CD8-positive, alpha-beta memory T cell (primary cell): Measurements from ENCODE around the gene OR2A12. TPM values are rescaled to one million over a fixed set of nuclear protein-coding genes. Genes with fewer than 3 reads are reported as not detected.
"Not testable (repeated sequence)": the region's sequence is repeated elsewhere in the genome, so short reads cannot be mapped to it uniquely, and the experiment has no call there.

Experiments used
- CTCF ChIA-PET: fragments of 350-600 bp; sonication (Branson Sonifier 250); formaldehyde crosslinking; loops from one replicate; lab custom pipeline; 2021; ENCODE audit warnings: antibody characterized with exemption; lab: Charles Lee
- POLR2A ChIA-PET: fragments of 350-600 bp; sonication (Branson Sonifier 250); formaldehyde crosslinking; loops from one replicate; lab custom pipeline; 2021; ENCODE audit warnings: antibody characterized with exemption; lab: Charles Lee
- DNase-seq, 5 donors: peaks; one replicate each; pipeline versions ENCODE4 v3.0.0 to v3.0.0-alpha.2; 2020 to 2022; ENCODE audit warnings: mixed read lengths in 1 of 5
- H3K27ac ChIP-seq: one replicate; pipeline ENCODE4 v1.7.0; 2013; ENCODE audit warnings: low read depth, mild to moderate bottlenecking, low read length, moderate library complexity
- H3K27me3 ChIP-seq: 2 replicates; pipeline ENCODE4 v1.7.0; 2013; ENCODE audit warnings: low read length, mild to moderate bottlenecking; ENCODE audit not compliant: insufficient read depth, poor library complexity, severe bottlenecking
- H3K36me3 ChIP-seq: 2 replicates; pipeline ENCODE4 v1.7.0; 2013; ENCODE audit warnings: mild to moderate bottlenecking, low read length, moderate library complexity; ENCODE audit not compliant: insufficient read depth
- H3K4me1 ChIP-seq: 2 replicates; pipeline ENCODE4 v1.7.0; 2013; ENCODE audit warnings: mild to moderate bottlenecking, low read length, moderate library complexity; ENCODE audit not compliant: insufficient read depth
- H3K4me3 ChIP-seq: 2 replicates; pipeline ENCODE4 v1.7.0; 2013; ENCODE audit warnings: mild to moderate bottlenecking, low read length
- H3K9me3 ChIP-seq: 2 replicates; pipeline ENCODE4 v1.7.0; 2013; ENCODE audit warnings: mild to moderate bottlenecking, low read length
- H3K27ac Mint-ChIP-seq, 8 donors: one replicate each; pipeline ENCODE4 v1.8.0; 2020 to 2021; ENCODE audit warnings: mixed read lengths in 8 of 8, mild to moderate bottlenecking in 6 of 8, inconsistent platforms in 3 of 8, moderate library complexity in 3 of 8
- H3K27me3 Mint-ChIP-seq, 2 donors: one replicate each; pipeline ENCODE4 v1.8.0; 2020 to 2021; ENCODE audit warnings: mixed read lengths in 2 of 2, mild to moderate bottlenecking in 1 of 2, moderate library complexity in 1 of 2
- H3K36me3 Mint-ChIP-seq, 3 donors: one replicate each; pipeline ENCODE4 v1.8.0; 2020 to 2021; ENCODE audit warnings: mixed read lengths in 3 of 3, inconsistent platforms in 1 of 3, mild to moderate bottlenecking in 1 of 3
- H3K4me1 Mint-ChIP-seq, 3 donors: one replicate each; pipeline ENCODE4 v1.8.0; 2020 to 2021; ENCODE audit warnings: mixed read lengths in 3 of 3, inconsistent platforms in 1 of 3, mild to moderate bottlenecking in 1 of 3
- H3K4me3 Mint-ChIP-seq, 7 donors: one replicate each; pipeline ENCODE4 v1.8.0; 2020 to 2021; ENCODE audit warnings: mixed read lengths in 7 of 7, mild to moderate bottlenecking in 6 of 7, moderate library complexity in 4 of 7, inconsistent platforms in 2 of 7
- H3K9me3 Mint-ChIP-seq, 5 donors: one replicate each; pipeline ENCODE4 v1.8.0; 2020 to 2022; ENCODE audit warnings: mixed read lengths in 5 of 5, mild to moderate bottlenecking in 3 of 5, moderate library complexity in 2 of 5, inconsistent platforms in 1 of 5
- polyA plus RNA-seq: library from polyadenylated mRNA; unstranded; fragments of 300-500 nt; fragmentation: Illumina TruSeq; gene quantifications from one replicate; pipeline ENCODE4 v1.2.3, GENCODE V29; 2021
- total RNA-seq, 2 experiments: library from RNA; stranded (reverse); gene quantifications; one replicate each; pipeline ENCODE4 v1.2.3, GENCODE V29; 2021

Gene OR2A12
- total and polyA plus RNA-seq, 3 experiments from 2014 or later, result not detected

GRCh38 chr7:144122876-144123275, 36.8 kb downstream of the OR2A12 start, which contains the start of gene OR2A14:
Gene OR2A14 (plus strand): TSS chr7:144123176. CDS start chr7:144129113, 5,937 bp downstream.
- Mint-ChIP-seq H3K27me3 (peaks cover 6 to 7% of the 10 kb centered on the region in 2 donors), H3K4me1 (no peaks in the 10 kb centered on the region), H3K27ac (peak within 1 kb of the TSS in 1 of 8 donors; percentile 11), H3K9me3 (peaks cover 0 to 4% (median 2%) of the 10 kb centered on the region in 5 donors), H3K4me3 (no peak within 1 kb of the TSS), H3K36me3 (no peaks in the 10 kb centered on the region)
- POLR2A ChIA-PET, result no interaction called here
- no peaks in the 10 kb centered on the region for H3K36me3 ChIP-seq
- H3K4me1 ChIP-seq, result no peaks in the 10 kb centered on the region
- no peak within 1 kb of the TSS for H3K27ac ChIP-seq
- H3K27me3 ChIP-seq, result no peaks in the 10 kb centered on the region
- no peaks in the 10 kb centered on the region for H3K9me3 ChIP-seq
- no peak for DNase-seq
- CTCF ChIA-PET, result no interaction called here
- no peak within 1 kb of the TSS for H3K4me3 ChIP-seq

- ChIA-PET POLR2A (no interaction called here), CTCF (interaction anchor here (0.6 to 1.6 kb wide), 13 partner anchors 12 to 637 kb away, joined by 3 to 13 read pairs (median 3); partner anchors contain the start of gene TCAF1)
- Histone ChIP-seq H3K27ac (no peak overlapping the region), H3K36me3 (no peaks in the 10 kb centered on the region), H3K4me3 (no peak overlapping the region), H3K4me1 (no peaks in the 10 kb centered on the region), H3K9me3 (no peaks in the 10 kb centered on the region), H3K27me3 (no peaks in the 10 kb centered on the region)
- Mint-ChIP-seq H3K9me3 (no peaks in the 10 kb centered on the region), H3K4me3 (no peak overlapping the region), H3K27ac (no peak overlapping the region), H3K36me3 (no peaks in the 10 kb centered on the region), H3K4me1 (no peaks in the 10 kb centered on the region), H3K27me3 (peaks cover 3 to 5% of the 10 kb centered on the region in 2 donors)
- peak; percentile 64 to 87 (median 76) for DNase-seq
These were observed 41.7 kb downstream of the OR2A12 start for GRCh38 chr7:144127714-144128334.

GRCh38 chr7:144129601-144130000, 43.5 kb downstream of the OR2A12 start:
- H3K4me1 Mint-ChIP-seq, H3K36me3 Mint-ChIP-seq, H3K9me3 Mint-ChIP-seq, CTCF ChIA-PET, H3K4me1 ChIP-seq, H3K4me3 ChIP-seq, H3K36me3 ChIP-seq, POLR2A ChIA-PET, H3K9me3 ChIP-seq, DNase-seq, H3K27me3 ChIP-seq, H3K27ac Mint-ChIP-seq, H3K4me3 Mint-ChIP-seq, H3K27ac ChIP-seq, H3K27me3 Mint-ChIP-seq: not testable (repeated sequence)

- Histone ChIP-seq H3K4me1 (no peaks in the 10 kb centered on the region), H3K9me3 (no peaks in the 10 kb centered on the region), H3K27me3 (no peaks in the 10 kb centered on the region), H3K36me3 (no peaks in the 10 kb centered on the region), H3K4me3 (no peak overlapping the region), H3K27ac (no peak overlapping the region)
- ChIA-PET CTCF (no interaction called here), POLR2A (no interaction called here)
- H3K4me3 Mint-ChIP-seq, result no peak overlapping the region
- DNase-seq, result no peak
- H3K27ac Mint-ChIP-seq, result no peak overlapping the region
- no peaks in the 10 kb centered on the region for H3K36me3 Mint-ChIP-seq
- H3K4me1 Mint-ChIP-seq, result no peaks in the 10 kb centered on the region
- no peaks in the 10 kb centered on the region for H3K9me3 Mint-ChIP-seq
- H3K27me3 Mint-ChIP-seq, result peaks cover 3 to 10% of the 10 kb centered on the region in 2 donors
These were observed 44.7 kb downstream of the OR2A12 start for GRCh38 chr7:144130730-144131129.

- Histone ChIP-seq H3K27ac (no peak overlapping the region), H3K27me3 (no peaks in the 10 kb centered on the region), H3K9me3 (no peaks in the 10 kb centered on the region), H3K4me3 (no peak overlapping the region), H3K36me3 (no peaks in the 10 kb centered on the region), H3K4me1 (no peaks in the 10 kb centered on the region)
- CTCF ChIA-PET, result no interaction called here
- H3K4me1 Mint-ChIP-seq, result no peaks in the 10 kb centered on the region
- no peak for DNase-seq
- H3K27ac Mint-ChIP-seq, result no peak overlapping the region
- H3K9me3 Mint-ChIP-seq, result no peaks in the 10 kb centered on the region
- POLR2A ChIA-PET, result no interaction called here
- H3K36me3 Mint-ChIP-seq, result no peaks in the 10 kb centered on the region
- H3K4me3 Mint-ChIP-seq, result no peak overlapping the region
- peaks cover 3 to 11% of the 10 kb centered on the region in 2 donors for H3K27me3 Mint-ChIP-seq
These were observed 46.2 kb downstream of the OR2A12 start for GRCh38 chr7:144132262-144132661.

- CTCF ChIA-PET, result no interaction called here
These were observed 47.2 kb downstream of the OR2A12 start for GRCh38 chr7:144133307-144133706.

GRCh38 chr7:144134116-144134515, 48.0 kb downstream of the OR2A12 start:
- H3K4me1 ChIP-seq, result no peaks in the 10 kb centered on the region
- no peaks in the 10 kb centered on the region for H3K9me3 Mint-ChIP-seq
- H3K36me3 ChIP-seq, result no peaks in the 10 kb centered on the region
- ChIA-PET POLR2A (no interaction called here), CTCF (no interaction called here)
- peak overlapping the region in 1 of 8 donors; percentile 9 for H3K27ac Mint-ChIP-seq
- H3K9me3 ChIP-seq, result no peaks in the 10 kb centered on the region
- H3K4me3 ChIP-seq, result no peak overlapping the region
- H3K4me1 Mint-ChIP-seq, result no peaks in the 10 kb centered on the region
- H3K27me3 ChIP-seq, result no peaks in the 10 kb centered on the region
- peak in 1 of 5 donors; percentile 1 for DNase-seq
- H3K36me3 Mint-ChIP-seq, result no peaks in the 10 kb centered on the region
- peaks cover 3 to 15% of the 10 kb centered on the region in 2 donors for H3K27me3 Mint-ChIP-seq
- H3K27ac ChIP-seq, result no peak overlapping the region
- no peak overlapping the region for H3K4me3 Mint-ChIP-seq

More at GRCh38 chr7:144133307-144133706, 47.2 kb downstream of the OR2A12 start:
- Mint-ChIP-seq H3K9me3 (no peaks in the 10 kb centered on the region), H3K4me3 (no peak overlapping the region), H3K36me3 (no peaks in the 10 kb centered on the region), H3K27me3 (peaks cover 3 to 15% of the 10 kb centered on the region in 2 donors), H3K4me1 (no peaks in the 10 kb centered on the region), H3K27ac (no peak overlapping the region)
- Histone ChIP-seq H3K4me3 (no peak overlapping the region), H3K27me3 (no peaks in the 10 kb centered on the region), H3K9me3 (no peaks in the 10 kb centered on the region), H3K36me3 (no peaks in the 10 kb centered on the region), H3K4me1 (no peaks in the 10 kb centered on the region), H3K27ac (no peak overlapping the region)
- DNase-seq, result no peak
- POLR2A ChIA-PET, result no interaction called here

- no peaks in the 10 kb centered on the region for H3K27me3 ChIP-seq
- H3K36me3 ChIP-seq, result no peaks in the 10 kb centered on the region
- ChIA-PET CTCF (no interaction called here), POLR2A (no interaction called here)
- DNase-seq, result no peak
- H3K27ac ChIP-seq, result no peak overlapping the region
- Mint-ChIP-seq H3K36me3 (no peaks in the 10 kb centered on the region), H3K27ac (no peak overlapping the region), H3K9me3 (no peaks in the 10 kb centered on the region), H3K27me3 (peaks cover 0 to 14% of the 10 kb centered on the region in 2 donors), H3K4me1 (no peaks in the 10 kb centered on the region), H3K4me3 (no peak overlapping the region)
- H3K9me3 ChIP-seq, result no peaks in the 10 kb centered on the region
- no peaks in the 10 kb centered on the region for H3K4me1 ChIP-seq
- H3K4me3 ChIP-seq, result no peak overlapping the region
These were observed 51.4 kb downstream of the OR2A12 start for GRCh38 chr7:144137501-144137900.
